WTC11 (cell line): ENCODE measurements around the gene CCDC150.

Source experiments
- CTCF ChIP-seq: fragments of 200-600 bp; IDR thresholded peaks from 2 replicates; pipeline ENCODE4 v1.8.0; 2022; ENCODE audit warnings: antibody characterized with exemption
- NR2C2 ChIP-seq: sonication (generic); formaldehyde crosslinking; IDR thresholded peaks from 2 replicates; pipeline ENCODE4 v1.8.0; 2022; ENCODE audit warnings: mild to moderate bottlenecking, missing genetic modification reagents
- RELA ChIP-seq: sonication (generic); formaldehyde crosslinking; IDR thresholded peaks from 2 replicates; pipeline ENCODE4 v1.8.1; 2022; ENCODE audit warnings: missing genetic modification reagents, mild to moderate bottlenecking, borderline replicate concordance
- SMAD3 ChIP-seq: sonication (generic); formaldehyde crosslinking; IDR thresholded peaks from 2 replicates; pipeline ENCODE4 v1.8.0; 2022; ENCODE audit warnings: missing genetic modification reagents, mild to moderate bottlenecking, borderline replicate concordance
- USF2 ChIP-seq: sonication (generic); formaldehyde crosslinking; IDR thresholded peaks from 2 replicates; pipeline ENCODE4 v1.8.1; 2023; ENCODE audit warnings: mild to moderate bottlenecking, missing genetic modification reagents, moderate library complexity
- ZNF138 ChIP-seq: sonication (generic); formaldehyde crosslinking; conservative IDR thresholded peaks from 2 replicates; pipeline ENCODE4 v1.8.1; 2022; ENCODE audit warnings: mild to moderate bottlenecking, moderate library complexity, missing genetic modification reagents
- ZNF423 ChIP-seq: fragments of 250-450 bp; sonication (Bioruptor Pico); IDR thresholded peaks from 2 replicates; pipeline ENCODE4 v2.1.2; 2022; ENCODE audit warnings: mild to moderate bottlenecking, moderate library complexity

GRCh38 chr2:196660244-196660643, 20.7 kb downstream of the CCDC150 start:
- TF ChIP-seq RELA (CRISPR knock-in tag) (no peak), CTCF (no peak), SMAD3 (no peak), ZNF138 (CRISPR knock-in tag) (no peak), ZNF423 (CRISPR knock-in tag) (no peak), USF2 (CRISPR knock-in tag) (no peak), NR2C2 (CRISPR knock-in tag) (no peak)
